ENCODE data around the gene KRT3. TPM values are rescaled to one million over a fixed set of nuclear protein-coding genes. Genes with fewer than 3 reads are reported as not detected.

The KRT3 gene
- total and polyA plus RNA-seq, 10 of the 15 experiments (the other 5 are each of a cell fraction or from before 2014, with no cell fraction given) = not detected

GRCh38 chr12:52771505-52771904 lies 24.4 kb downstream of the KRT3 start (continued):
- TF ChIP-seq ZBTB4 (CRISPR knock-in tag; IDR thresholded peaks at IDR 0.05) (no peak), CEBPB (IDR thresholded peaks at IDR 0.05; ENCODE audit: borderline replicate concordance in 1 of 2, low read depth in 2 of 2, low read length in 2 of 2) (no peak), BCLAF1 (IDR thresholded peaks at IDR 0.05) (no peak)

GRCh38 chr12:52771088-52771487 lies 24.8 kb downstream of the KRT3 start:
- SMC1A ChIA-PET (ENCODE audit: uncharacterized antibody, unreplicated experiment) = no interaction called here
- FAIRE-seq = no peak
- POLR2A ChIA-PET = no interaction called here
- TF ChIP-seq JUND (IDR thresholded peaks at IDR 0.05; ENCODE audit: low read depth, low read length) (no peak), SKIL (IDR thresholded peaks at IDR 0.05; ENCODE audit: low read depth, poor library complexity, severe bottlenecking) (no peak), ZBTB33 (IDR thresholded peaks at IDR 0.05) (no peak), PRDM15 (CRISPR knock-in tag; IDR thresholded peaks at IDR 0.05) (no peak)

More at GRCh38 chr12:52771088-52771487, 24.8 kb downstream of the KRT3 start:
- Histone ChIP-seq H3K9ac (ENCODE audit: control insufficient read depth, insufficient read depth, low read length) (no peak overlapping the region), H3K9me3 (replicated peaks; ENCODE audit: control insufficient read depth, insufficient read depth, low read length) (no peaks in the 10 kb centered on the region), H3K27ac (ENCODE audit: control insufficient read depth, insufficient read depth) (no peak overlapping the region), H3K4me1 (ENCODE audit: control insufficient read depth, insufficient read depth, low read length) (no peaks in the 10 kb centered on the region), H2AFZ (ENCODE audit: control insufficient read depth, low read depth, low read length) (no peak overlapping the region), H4K20me1 (ENCODE audit: control insufficient read depth, insufficient read depth) (no peaks in the 10 kb centered on the region), H3K4me2 (ENCODE audit: control insufficient read depth, insufficient read depth) (no peak overlapping the region), H3K79me2 (ENCODE audit: control insufficient read depth, insufficient read depth, low read length) (no peaks in the 10 kb centered on the region), H3K36me3 (ENCODE audit: control insufficient read depth in 2 of 2, insufficient read depth in 2 of 2, low read length in 1 of 2) (no peaks in the 10 kb centered on the region), H3K27me3 (replicated peaks in 1 of 2; ENCODE audit: control insufficient read depth in 2 of 2, insufficient read depth in 2 of 2, low read length in 1 of 2) (peaks cover 0 to 5% of the 10 kb centered on the region in 2 experiments; a peak in 3 of 4 replicates), H3K4me3 (no peak overlapping the region)
- no TSS peak for BruUV-seq (replicated peaks)
- intact Hi-C loops (cut with micrococcal nuclease; ENCODE audit: unreplicated experiment) = no loop called here
- 26% methylated on average over 6 of the region's 6 CpGs for WGBS (ENCODE audit: insufficient coverage, insufficient replicate concordance, low lambda C conversion rate, missing lambda C conversion rate)
- in situ Hi-C loops (cut with MboI) = no loop called here
- ATAC-seq (no peak), DNase-seq (ENCODE audit: low read depth, low spot score) (no peak)
- CTCF ChIA-PET = interaction anchor here (0.9 to 1.4 kb wide), 2 partner anchors 8 to 99 kb away, joined by 3 read pairs; no protein-coding TSS in a partner anchor
- RAD21 ChIA-PET (ENCODE audit: unreplicated experiment) = no interaction called here

Measured in GM12878 (cell line).